Fibroblast of skin of scalp (primary cell): Measurements from ENCODE around the gene ALG9.
"Not testable (repeated sequence)": the region's sequence is repeated elsewhere in the genome, so short reads cannot be mapped to it uniquely, and the experiment has no call there.

Source experiments
- DNase-seq: peaks from one replicate; pipeline ENCODE4 v3.0.0-alpha.2; 2013

ALG9 gene

DNA sequence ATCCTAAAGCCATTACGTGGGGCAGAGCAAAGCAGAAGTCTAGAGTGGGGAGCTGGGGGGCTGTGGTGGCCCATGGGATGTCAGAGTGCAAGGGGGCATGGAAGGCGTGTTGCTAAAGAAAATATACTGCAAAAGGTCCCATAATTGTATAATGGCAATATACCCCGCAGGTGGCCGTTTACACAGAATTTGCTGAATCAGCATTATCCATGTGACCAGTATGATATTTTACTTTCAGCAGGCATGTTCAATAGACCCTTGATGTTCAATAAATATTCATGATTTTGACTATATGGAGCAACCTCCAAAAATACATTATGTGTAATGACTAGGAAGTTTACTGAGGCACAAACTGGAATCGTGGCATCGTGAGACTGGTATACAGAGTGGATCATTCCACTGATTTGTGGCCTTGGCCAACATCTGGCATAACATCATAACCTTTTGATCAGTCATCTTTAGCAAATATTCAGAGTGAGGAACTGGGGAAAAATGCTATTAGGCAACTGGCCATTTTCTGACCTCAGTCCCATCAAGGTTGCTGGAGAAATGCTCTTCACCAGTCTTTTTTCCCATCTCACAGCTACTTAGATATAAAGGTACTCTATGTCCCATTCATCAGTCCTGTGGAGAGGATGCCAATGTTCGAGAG lies 75.9 kb downstream of the ALG9 start:
- DNase-seq = peak; percentile 42

DNA sequence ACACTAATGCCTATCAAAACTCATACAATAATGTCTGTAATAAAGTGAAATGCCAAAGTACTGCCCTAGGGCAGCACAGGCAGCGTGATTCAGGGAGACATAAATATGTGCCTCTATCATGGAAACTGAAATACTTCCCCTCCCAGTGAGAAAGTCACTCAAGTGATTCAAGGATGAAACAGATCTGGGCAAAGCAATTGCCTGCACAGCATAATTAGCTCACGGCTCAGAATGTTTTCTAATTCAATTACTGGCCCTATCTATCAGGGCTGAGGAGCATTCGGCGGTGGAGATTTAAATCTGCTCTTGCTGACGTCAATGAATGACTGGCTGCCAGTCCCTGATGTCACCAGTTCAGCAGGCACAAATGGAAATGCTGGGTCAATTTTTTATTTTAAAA lies 77.5 kb downstream of the ALG9 start:
- DNase-seq = peak; percentile 20

DNA sequence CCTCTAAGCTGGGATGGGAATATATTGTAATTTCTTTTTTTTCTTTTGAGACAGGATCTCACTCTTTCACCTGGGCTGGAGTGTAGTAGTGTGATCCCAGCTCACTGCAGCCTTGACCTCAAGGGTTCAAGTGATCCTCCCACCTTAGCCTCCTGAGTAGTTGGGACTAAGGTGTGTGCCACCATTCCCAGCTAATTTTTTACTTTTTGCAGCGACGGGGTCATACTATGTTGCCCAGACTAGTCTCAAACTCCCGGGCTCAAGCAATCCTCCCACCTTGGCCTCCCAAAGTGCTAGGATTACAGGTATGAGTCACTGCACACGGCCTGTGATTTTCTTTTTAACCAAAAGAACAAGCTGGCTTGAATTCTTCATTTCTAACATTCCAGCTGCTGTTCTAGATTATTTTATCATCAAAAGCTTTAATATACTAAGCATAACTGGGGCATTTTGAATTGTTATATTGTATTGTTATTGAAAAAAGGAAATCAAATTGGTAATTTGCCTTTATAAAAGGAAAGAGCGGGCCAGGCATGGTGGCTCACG lies 78.4 kb downstream of the ALG9 start:
- DNase-seq = no peak

DNA sequence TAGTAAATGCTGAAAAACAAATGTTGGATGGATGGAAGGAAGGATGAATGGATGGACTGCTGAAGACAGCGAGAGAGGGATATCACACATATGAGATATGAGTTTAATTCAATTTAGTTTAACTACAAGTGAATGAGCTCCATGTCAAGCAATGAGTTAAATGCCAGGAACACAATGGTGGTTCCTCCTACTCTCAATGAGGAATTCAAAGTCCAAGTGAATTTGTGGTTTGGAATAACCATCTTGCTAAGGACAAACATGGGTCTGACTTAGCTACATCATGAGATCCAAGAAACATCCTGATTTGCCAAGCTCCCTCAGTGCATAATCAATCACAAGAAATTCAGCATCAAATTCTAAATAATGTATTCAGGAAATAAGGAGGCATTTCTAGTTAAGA lies 79.1 kb downstream of the ALG9 start:
- no peak for DNase-seq

DNA sequence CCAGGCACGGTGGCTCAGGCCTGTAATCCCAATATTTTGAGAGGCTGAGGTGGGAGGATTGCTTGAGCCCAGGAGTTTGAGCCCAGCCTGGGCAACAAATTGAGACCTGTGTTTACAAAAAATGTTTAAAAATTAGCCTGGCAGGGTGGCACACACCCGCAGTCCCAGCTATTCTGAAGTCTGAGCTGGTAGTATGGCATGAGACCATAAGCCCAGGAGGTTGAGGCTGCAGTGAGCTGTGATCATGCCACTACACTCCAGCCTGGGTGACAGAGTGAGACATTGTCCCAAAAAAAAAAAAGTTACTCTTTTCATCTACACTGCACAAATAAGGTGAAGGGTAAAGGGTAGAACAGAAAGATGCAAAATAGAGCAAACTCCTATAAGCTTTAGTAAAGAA lies 82.9 kb downstream of the ALG9 start:
- no peak for DNase-seq

DNA sequence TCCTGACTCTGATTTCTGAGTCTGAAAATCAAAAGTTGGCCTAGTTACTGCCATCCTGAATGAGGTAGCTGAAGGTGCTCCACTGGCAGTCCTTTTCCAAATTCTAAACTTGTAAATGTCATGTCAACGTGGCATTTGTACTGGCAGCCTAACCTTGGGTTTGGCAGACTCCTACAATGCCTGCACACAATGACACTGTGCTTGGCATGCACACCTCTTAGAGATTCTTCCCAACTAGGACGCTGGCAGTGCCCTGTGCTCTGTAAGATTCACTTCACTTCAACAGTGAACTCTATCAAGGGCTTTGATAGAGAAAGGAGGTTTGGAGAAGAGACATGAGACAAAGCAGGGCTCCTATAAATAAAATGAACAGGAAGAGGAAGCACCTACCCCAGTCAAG lies 83.3 kb downstream of the ALG9 start:
- DNase-seq = no peak

DNA sequence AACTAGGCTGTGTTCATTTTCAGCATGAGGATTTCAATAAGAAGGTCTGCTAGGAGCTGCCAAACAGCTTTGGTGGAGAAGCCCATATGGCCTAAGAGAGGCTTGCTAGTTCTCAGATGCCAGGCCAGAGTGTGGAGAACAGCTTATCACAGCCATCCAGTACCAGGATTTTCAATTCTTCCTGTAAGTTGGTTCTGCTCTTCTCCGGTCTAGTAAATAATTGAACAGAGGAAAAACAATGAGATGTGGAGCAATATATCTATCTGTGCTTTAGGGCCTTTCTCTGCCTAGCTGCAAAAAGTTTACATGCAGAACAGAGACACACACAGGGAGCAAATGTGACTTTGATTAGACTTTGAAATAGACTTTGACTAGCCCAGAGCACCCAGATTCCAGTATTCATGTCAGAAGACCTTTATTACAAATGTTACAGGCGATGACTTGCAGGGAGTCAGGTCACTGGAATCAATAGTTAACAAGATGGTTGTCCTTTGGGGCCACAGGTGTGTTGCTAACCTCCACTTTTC lies 85.4 kb downstream of the ALG9 start:
- no peak for DNase-seq

DNA sequence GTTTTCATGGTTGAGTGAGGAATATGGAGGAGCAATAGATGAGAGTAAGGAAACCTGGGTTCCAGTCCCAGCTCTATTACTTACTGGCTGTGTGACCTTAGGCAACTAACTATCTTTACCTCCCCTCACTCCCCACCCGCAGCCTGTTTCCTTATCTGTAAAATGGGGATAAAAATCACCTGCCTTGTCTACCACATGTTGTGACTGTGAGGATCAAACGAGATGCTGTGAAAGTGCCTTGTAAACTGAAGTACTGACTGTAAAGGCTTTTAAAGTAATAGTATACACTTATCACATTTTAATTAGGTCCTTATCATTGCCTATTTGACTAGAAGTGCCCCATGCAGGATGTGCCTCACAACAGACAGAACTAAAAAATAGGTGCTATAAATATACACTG lies 86.3 kb downstream of the ALG9 start:
- no peak for DNase-seq

DNA sequence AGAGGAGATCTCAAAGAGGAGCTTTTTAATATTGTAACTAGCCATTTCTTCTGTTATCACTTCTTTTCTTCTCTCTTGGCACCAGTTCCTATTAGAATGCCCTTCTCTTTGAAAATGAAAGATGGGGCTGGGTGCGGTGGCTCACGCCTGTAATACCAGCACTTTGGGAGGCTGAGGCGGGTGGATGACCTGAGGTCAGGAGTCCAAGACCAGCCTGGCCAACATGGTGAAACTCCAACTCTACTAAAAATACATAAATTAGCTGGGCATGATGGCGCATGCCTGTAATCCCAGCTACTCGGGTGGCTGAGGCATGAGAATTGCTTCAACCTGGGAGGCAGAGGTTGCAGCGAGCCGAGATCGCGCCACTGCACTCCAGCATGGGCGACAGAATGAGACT lies 87.1 kb downstream of the ALG9 start:
- not testable (repeated sequence) for DNase-seq

DNA sequence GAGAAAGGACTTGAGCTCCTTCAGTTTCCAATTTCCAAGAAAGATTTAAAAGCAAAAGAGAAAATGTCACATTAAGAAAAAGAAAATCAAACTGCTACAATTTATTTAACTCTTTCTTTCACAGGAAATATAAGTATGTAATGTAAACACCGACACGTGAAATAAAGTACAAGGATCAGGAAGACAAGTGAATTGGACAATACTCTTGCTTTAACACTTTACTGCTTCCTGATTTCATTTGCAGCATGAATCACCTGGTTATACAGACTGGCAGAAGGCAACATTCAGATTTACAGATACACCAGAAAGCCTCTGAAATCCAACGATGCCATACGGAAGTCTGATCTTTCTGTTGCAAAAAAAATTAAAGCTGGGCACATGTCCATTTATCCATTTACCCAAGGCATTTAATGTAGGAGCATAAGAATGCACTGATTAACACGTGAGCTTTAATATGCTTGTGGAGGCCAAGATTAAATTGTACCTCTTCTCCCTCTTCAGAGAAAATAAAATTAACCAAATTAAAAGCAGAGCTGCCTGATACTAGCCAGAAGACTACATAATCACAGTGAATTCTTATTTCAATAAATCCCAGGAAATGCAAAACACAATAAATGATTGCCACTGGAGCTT lies 89.2 kb downstream of the ALG9 start:
- no peak for DNase-seq

DNA sequence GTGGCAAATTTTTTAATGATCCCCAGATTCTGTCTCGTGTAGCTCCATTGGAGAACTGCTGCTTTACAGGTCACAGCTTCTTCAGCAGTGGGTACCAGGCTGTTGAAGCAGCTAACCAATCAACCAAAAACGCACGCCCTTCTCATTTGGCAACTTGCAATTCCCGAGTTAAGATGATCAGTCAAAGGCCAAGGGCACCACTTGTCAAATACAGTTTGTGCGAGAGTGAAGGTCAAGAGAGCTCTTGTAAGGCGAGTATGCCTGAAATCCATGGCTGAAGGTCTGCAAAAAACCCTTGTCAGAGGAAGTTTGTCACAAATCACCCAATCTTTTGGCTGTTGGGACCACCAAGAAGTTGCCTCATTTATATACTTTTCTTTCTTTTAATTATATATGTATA lies 92.3 kb downstream of the ALG9 start:
- no peak for DNase-seq

DNA sequence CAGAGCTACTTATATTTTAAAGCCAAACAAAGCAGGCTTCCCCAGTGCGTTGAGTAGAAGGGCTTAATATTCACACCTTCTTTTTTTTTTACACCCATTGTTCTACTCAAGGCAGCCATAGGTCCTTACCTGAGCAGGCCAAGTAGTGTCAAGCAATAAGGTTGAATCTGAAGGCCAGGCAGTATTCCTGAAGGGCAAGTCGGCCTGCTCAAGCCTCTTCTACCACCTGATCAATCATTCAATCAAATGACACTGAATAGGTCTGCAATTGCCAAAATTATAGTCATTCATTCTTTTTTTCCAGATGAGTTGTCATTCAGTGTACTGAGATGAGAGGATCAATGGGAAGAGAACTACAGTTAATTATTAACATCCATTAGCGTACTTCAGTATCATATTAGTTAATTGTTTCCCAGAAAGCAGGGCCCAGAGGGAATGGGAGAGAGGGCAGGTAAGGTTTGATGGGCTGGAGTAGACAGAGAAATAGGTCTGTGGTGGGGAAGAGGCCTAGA lies 93.3 kb downstream of the ALG9 start:
- no peak for DNase-seq

DNA sequence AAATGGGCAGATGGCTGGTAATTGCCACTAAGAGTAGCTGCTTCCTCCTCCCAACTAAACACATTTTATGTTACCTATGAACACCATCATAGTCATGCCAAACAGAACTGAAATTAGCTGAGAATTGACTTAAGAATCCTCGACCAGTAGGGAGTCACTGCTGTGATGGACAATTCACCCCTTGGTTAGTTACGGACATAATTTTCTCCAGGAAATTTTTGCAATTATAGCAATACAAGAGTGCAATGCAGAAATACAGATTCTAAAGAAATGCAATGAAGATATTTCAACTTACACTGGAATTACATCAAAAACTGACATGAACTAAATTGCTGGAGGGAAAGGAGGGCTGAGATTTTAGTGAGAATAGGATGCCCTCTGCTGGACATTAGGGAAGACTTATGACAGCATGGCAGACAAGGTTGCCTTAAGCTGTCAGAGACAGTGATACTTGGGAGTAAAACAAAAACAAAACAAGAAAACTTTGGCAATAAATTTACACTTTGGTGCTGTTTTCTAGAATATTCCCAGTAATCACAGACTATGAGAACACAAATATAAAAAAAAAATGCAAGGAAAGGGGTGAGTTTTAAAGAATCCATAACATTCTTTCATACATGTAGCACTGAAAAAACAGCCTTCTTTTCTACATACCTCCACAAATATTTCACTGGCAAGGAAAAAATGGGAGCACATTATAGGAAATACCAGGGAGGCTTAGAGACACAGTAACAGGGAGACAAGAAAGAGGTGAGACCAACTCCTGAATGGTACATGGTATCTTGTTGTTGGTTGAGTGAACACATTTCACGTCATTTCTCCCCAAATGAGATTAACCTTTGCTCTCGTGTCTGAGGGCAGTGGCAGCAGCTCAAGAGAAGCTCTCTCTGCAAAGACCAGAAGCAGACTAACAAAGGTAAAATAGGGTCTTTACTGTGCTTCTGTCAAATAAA lies 94.0 kb downstream of the ALG9 start:
- peak; percentile 81 for DNase-seq

DNA sequence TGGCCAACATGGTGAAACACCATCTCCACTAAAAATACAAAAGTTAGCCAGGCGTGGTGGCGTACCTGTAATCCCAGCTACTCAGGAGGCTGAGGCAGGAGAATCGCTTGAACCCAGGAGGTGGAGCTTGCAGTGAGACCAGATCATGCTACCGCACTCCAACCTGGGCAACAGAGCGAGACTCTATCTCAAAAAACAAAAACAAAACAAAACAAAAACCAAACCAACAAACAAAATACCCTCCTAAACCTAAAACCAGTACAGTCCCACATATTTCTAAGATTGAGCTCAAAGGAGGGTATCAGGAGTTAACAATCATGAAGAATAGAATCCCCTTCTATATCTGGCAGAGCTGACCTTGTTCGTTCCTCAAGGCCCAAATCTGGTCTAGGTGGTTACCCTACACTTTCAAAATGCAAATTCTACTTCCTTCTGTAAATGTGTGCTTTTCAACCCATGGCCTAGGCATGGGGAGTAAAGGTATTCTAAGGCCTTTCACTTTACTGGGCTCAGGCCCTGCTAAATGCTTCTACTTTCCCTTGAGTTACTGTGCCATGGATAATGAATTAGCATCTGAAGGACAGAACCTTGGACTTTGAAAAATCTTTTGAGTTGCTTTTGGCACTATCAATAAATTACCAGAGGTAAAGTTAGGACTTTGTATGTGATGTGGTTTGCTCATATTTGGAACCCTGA lies 94.8 kb downstream of the ALG9 start:
- no peak for DNase-seq

DNA sequence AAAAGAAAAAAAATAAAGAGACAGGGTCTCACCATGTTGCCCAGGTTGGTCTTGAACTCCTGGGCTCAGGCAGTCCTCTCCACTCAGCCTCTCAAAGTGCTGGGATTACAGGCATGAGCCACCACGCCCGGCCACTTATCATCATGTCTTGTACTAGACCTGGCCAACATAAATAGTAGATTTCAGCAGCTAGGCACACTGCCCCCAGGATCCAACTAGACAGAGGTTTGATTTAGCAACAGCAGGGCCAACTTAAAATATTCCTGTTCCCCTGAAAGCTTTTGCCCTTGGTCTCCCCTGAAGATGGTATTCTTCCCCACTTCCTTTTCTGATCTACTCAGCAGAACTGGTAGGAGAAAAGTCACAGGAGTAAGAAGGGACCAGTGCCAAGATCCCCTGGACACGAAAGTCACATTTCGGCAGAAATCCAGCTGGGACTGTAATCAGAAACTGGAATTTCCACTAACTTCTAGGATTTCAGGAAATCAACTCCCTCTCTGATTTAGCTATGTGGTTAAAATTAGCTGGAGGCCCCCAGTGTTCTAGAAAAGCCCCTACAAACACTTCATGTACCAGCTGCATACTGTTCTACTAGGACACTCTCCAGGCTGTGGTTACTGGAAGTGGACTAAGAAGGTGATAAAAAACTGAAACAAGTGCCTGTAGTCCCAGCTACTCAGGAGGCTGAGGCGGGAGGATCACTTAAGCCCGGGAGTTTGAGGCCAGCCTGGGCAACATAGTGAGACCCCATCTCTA lies 96.2 kb downstream of the ALG9 start:
- peak; percentile 30 for DNase-seq

DNA sequence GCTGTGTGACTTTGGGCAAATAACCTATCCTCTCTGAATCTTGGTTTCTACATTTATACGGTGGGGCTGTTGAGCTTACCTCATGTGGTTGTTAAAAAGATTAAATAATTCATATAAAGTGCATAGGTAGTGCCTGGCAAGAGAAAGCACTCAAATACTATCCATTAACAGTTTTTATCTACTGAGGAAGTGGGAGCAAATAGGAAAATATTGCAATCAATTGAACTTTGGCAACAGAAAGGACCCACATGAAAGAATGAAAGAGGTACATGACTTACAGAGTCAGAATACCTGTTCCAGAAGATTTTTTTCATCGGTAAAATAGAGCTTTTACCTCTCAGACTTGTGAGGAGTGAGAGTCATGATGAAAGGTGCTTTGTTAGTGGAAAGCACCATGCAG lies 98.8 kb downstream of the ALG9 start:
- no peak for DNase-seq

DNA sequence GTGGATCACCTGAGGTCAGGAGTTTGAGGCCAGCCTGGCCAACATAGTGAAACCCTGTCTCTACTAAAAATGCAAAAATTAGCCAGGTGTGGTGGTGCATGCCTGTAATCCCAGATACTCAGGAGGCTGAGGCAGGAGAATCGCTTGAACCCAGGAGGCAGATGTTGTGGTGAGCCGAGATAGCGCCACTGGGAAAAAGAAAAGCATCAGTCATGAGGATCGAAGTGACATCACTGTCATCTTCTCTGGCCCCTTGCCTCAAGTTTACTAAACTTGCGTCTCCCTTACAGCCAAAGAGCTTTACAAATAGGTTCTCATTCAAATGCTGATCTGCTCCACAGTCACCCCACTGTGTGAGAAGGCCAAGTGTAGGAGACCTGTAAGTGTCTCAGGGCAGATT lies 100.2 kb downstream of the ALG9 start:
- not testable (repeated sequence) for DNase-seq

DNA sequence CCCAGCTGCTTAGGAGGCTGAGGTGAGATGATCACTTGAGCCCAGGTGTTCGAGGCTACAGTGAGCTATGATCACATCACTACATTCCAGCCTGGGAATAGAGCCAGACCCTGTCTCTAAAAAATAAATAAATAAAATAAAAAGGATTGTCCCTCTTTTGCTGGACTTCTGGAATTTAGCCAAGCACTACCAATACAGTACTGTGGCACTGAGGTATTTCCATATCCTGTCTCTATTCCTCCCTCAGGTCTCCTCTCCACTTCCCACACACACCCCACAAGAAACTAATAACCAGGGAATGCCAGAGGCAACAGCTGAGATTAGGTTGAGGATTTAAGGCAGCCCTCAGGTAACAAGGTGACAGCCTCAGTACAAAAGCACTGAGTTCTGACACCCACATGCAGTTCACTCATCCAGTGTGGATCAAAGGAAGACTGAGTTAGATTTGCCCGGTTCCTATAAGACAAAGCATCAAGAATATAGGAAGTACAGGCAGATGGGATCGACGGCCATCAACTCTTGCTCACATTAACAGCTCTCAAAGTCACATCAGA lies 100.7 kb downstream of the ALG9 start:
- DNase-seq = no peak

DNA sequence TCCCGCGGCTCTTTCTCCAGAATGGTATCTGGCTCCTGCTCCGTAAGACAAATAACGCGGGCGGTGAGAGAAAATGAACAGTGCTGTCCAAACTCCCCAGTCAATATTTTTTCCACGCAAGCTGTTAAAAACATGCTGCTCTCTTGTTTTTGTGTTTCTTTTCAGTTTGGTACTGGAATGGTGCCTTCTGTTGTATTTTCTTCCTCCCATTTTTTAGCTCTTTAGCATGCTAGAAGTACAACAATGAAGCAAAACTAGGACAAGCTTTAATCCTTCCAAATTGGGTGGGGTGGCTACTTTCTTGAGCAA lies 104.6 kb downstream of the ALG9 start:
- DNase-seq = no peak

DNA sequence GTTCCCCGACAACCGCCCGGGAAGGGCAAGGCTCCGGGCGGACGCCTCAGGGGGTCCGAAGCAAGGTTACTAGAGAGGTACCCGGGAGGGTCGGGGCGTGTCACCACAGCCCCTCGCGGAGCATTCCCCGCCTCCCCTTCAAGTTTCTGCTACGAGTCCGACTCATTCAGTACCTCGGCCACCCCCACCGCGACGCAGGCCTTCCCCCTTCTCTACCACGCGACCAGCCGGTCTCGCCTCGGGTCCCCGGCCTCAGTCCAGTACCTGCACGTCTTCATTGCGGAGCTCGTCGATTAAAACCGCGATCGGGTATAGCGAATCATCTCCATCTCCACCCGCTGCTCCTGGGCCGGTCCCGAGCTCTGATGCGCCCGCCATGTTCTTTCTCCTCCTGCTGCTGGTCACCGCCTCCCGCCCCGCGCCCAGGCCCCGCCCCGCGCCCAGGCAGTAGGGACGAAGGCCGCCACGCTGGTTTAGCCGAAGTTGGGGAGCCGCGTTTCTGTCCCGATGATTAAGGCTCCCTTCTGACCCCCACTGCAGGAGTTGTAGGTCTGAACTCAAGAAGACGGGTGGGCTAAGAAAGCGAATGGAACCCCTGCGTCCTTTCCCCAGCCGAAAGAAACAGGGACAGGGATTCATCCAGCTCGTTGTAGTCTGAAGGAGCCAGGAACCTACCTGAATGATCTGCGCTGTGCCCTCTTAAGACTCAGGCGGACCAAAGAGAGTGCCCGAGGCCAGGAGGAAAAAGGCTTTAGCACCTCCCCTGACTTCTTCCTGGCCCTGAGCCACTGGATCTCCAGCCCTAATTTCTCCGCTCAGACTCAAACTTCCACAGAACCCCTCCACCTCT lies 105.2 kb downstream of the ALG9 start, which contains the start of gene PPP2R1B:
Gene PPP2R1B, minus strand, starts transcription at position 406 of the 850 bp plus-strand sequence. Its CDS starts 28 bp downstream, at position 378.
- peak; percentile 62 for DNase-seq
